B cell (primary cell): Measurements from ENCODE around the gene SKIDA1. TPM values are rescaled to one million over a fixed set of nuclear protein-coding genes. Genes with fewer than 3 reads are reported as not detected.

Experiments
- ATAC-seq: fragments of 200-7000 bp; cut with Tn5 transposase; one replicate; pipeline ENCODE4 v1.10.0; 2021; ENCODE audit warnings: low read depth, mild to moderate bottlenecking, moderate number of reproducible peaks, moderate library complexity
- CTCF ChIA-PET: fragments of 350-600 bp; sonication (Branson Sonifier 250); formaldehyde crosslinking; loops from one replicate; lab custom pipeline; 2021; ENCODE audit warnings: antibody characterized with exemption, inconsistent platforms; lab: Charles Lee
- POLR2A ChIA-PET: fragments of 350-600 bp; sonication (Branson Sonifier 250); formaldehyde crosslinking; loops from one replicate; lab custom pipeline; 2021; ENCODE audit warnings: antibody characterized with exemption; lab: Charles Lee
- DNase-seq: peaks from one replicate; pipeline ENCODE4 v3.0.0; 2013
- H2AFZ ChIP-seq: 2 replicates; pipeline ENCODE4 v1.6.1; 2012; ENCODE audit warnings: mild to moderate bottlenecking, low read depth, low read length; ENCODE audit not compliant: insufficient read depth, poor library complexity, severe bottlenecking
- H3K27ac ChIP-seq, 2 donors: 1 replicate in 1 of 2; 2 replicates in 1 of 2; pipeline ENCODE4 v1.5.1; 2012 to 2013; ENCODE audit warnings: low read length in 2 of 2, mild to moderate bottlenecking in 2 of 2, moderate library complexity in 1 of 2
- H3K27me3 ChIP-seq, 4 experiments: fragments of 200-600 bp in 1 of 4; sonication (generic) in 1 of 4; replicated peaks in 1 of 4; 1 replicate in 2 of 4; 2 replicates in 2 of 4; pipeline versions ENCODE4 v1.6.1 to v1.7.0; 2013 to 2016; ENCODE audit warnings: low read length in 3 of 4, mild to moderate bottlenecking in 2 of 4, mixed read lengths in 1 of 4, moderate library complexity in 1 of 4; ENCODE audit not compliant: insufficient read depth in 4 of 4, control insufficient read depth in 3 of 4; ENCODE audit errors: control extremely low read depth in 1 of 4
- H3K36me3 ChIP-seq, 2 experiments: replicated peaks in 1 of 2; 1 replicate in 1 of 2; 2 replicates in 1 of 2; pipeline versions ENCODE4 v1.6.1 to v1.7.1; 2013; ENCODE audit warnings: low read length in 1 of 2; ENCODE audit not compliant: insufficient read depth in 2 of 2, control insufficient read depth in 1 of 2; ENCODE audit errors: control extremely low read depth in 1 of 2, extremely low read depth in 1 of 2
- H3K4me1 ChIP-seq, 2 donors: fragments of 200-600 bp in 1 of 2; sonication (generic) in 1 of 2; 1 replicate in 1 of 2; 2 replicates in 1 of 2; pipeline versions ENCODE4 v1.5.1 to v1.6.1; 2013 to 2017; ENCODE audit warnings: low read length in 2 of 2; ENCODE audit not compliant: control insufficient read depth in 2 of 2, insufficient read depth in 2 of 2
- H3K4me2 ChIP-seq: replicated peaks from 2 replicates; pipeline ENCODE3; 2012; ENCODE audit warnings: mild to moderate bottlenecking, low read depth, low read length; ENCODE audit not compliant: poor library complexity, severe bottlenecking
- H3K4me3 ChIP-seq, 5 experiments: fragments of 200-600 bp in 1 of 5; sonication (generic) in 1 of 5; 1 replicate in 3 of 5; 2 replicates in 2 of 5; pipeline versions ENCODE4 v1.5.1 to v1.7.0; 2011 to 2016; ENCODE audit warnings: low read length in 4 of 5, mild to moderate bottlenecking in 4 of 5, low read depth in 2 of 5, control low read depth in 1 of 5, moderate library complexity in 1 of 5; ENCODE audit not compliant: insufficient read depth in 1 of 5; ENCODE audit errors: control extremely low read depth in 1 of 5, extremely low read depth in 1 of 5
- H3K79me2 ChIP-seq: fragments of 200-600 bp; sonication (generic); one replicate; pipeline ENCODE4 v1.6.0; 2016; ENCODE audit warnings: low read length; ENCODE audit not compliant: control insufficient read depth, insufficient read depth
- H3K9ac ChIP-seq: fragments of 200-600 bp; sonication (generic); 2 replicates; pipeline ENCODE4 v1.6.1; 2017; ENCODE audit warnings: mild to moderate bottlenecking, low read length, moderate library complexity
- H3K9me3 ChIP-seq, 3 donors: one replicate each; pipeline versions ENCODE4 v1.6.1 to v1.7.1; 2013; ENCODE audit warnings: low read length in 2 of 3; ENCODE audit not compliant: control insufficient read depth in 2 of 3, insufficient read depth in 1 of 3; ENCODE audit errors: control extremely low read depth in 1 of 3
- H4K20me1 ChIP-seq: 2 replicates; pipeline ENCODE4 v1.6.0; 2012; ENCODE audit warnings: mild to moderate bottlenecking, low read length; ENCODE audit not compliant: insufficient read depth, control insufficient read depth, poor library complexity, severe bottlenecking
- H3K27ac Mint-ChIP-seq: one replicate; pipeline ENCODE4 v1.8.0; 2021; ENCODE audit warnings: mixed read lengths
- H3K27me3 Mint-ChIP-seq: one replicate; pipeline ENCODE4 v1.8.0; 2021; ENCODE audit warnings: mixed read lengths
- H3K4me1 Mint-ChIP-seq: one replicate; pipeline ENCODE4 v1.8.0; 2021; ENCODE audit warnings: mixed read lengths
- H3K4me3 Mint-ChIP-seq: one replicate; pipeline ENCODE4 v1.8.0; 2021; ENCODE audit warnings: mixed read lengths
- H3K9me3 Mint-ChIP-seq: one replicate; pipeline ENCODE4 v1.8.0; 2022; ENCODE audit warnings: mixed read lengths; ENCODE audit not compliant: insufficient read depth
- EZH2 ChIP-seq: IDR thresholded peaks from 2 replicates; pipeline ENCODE4 v1.6.1; 2012; ENCODE audit warnings: borderline replicate concordance, low read depth, mild to moderate bottlenecking, moderate library complexity, low read length; ENCODE audit not compliant: insufficient read depth, poor library complexity, severe bottlenecking
- WGBS: methylation state at CpG from one replicate; pipeline ENCODE4 v1.1.5; 2013; ENCODE audit warnings: missing lambda C conversion rate; ENCODE audit not compliant: insufficient coverage; 5-methylcytosine and 5-hydroxymethylcytosine counted together
- intact Hi-C: fragments of 100-400 bp; cut with micrococcal nuclease; formaldehyde crosslinking; loops from one replicate; pipeline ENCODE4 v1.10.0; 2022
- polyA plus RNA-seq: library from polyadenylated mRNA; depleted of rRNA; stranded (reverse); fragments of >200 nt; gene quantifications from 2 replicates; pipeline ENCODE4 v1.2.3, GENCODE V29; 2012
- total RNA-seq, 2 donors: library from RNA; stranded (reverse); fragments of 120-200 nt in 1 of 2; gene quantifications; 1 replicate in 1 of 2; 2 replicates in 1 of 2; pipeline versions ENCODE4 v1.2.3 to v1.2.4, GENCODE V29; 2013 to 2022
- TF ChIP-seq, protein P1 (sequence below): fragments of 200-600 bp; IDR thresholded peaks from one replicate; pipeline ENCODE4 v1.8.0; 2022; ENCODE audit warnings: antibody characterized with exemption, mild to moderate bottlenecking

Gene SKIDA1
- total and polyA plus RNA-seq, 2 donors (not counting 1 experiment from before 2014, with no cell fraction given) = 0.06 to 0.10 TPM

DNA sequence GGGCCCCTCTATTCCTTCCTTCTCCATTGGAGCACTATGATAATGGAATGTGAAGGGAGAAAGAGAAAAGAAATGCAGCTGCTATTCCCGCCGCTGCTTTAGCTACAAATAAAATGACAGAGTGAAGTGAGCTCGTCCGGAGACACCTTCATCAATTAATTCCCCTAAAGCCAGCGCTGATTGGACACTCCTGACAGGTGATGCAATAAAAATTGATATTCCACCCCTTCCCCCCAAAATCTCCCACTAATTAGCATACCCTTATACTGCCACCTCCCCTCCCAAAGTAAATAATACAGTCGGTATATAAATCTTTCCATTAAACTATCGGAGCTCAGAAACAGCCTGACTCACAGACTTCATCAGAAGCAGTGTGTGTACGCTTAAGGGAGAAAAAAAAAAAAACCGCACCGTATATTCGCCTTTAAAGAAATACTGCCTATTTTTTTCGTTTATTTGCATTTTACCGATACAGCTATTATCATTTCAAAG is 7.3 kb downstream of the SKIDA1 start:
- Mint-ChIP-seq H3K9me3 (no peaks in the 10 kb centered on the region), H3K27me3 (peaks cover 81% of the 10 kb centered on the region), H3K4me3 (peak overlapping the region; percentile 85), H3K4me1 (peaks cover 36% of the 10 kb centered on the region), H3K27ac (peak overlapping the region; percentile 20)
- ChIA-PET POLR2A (interaction anchor here (0.7 to 1.3 kb wide), 3 partner anchors 9 to 822 kb away, joined by 3 to 7 read pairs (median 5); no protein-coding TSS in a partner anchor), CTCF (interaction anchor here (0.7 to 1.5 kb wide), 6 partner anchors 16 to 827 kb away, joined by 3 to 8 read pairs (median 4); partner anchors contain the start of genes MLLT10 and SPAG6)
- H3K9ac ChIP-seq = peak overlapping the region; percentile 55
- peaks cover 0 to 7% (median 0%) of the 10 kb centered on the region in 3 donors for H3K9me3 ChIP-seq
- ATAC-seq (no peak), DNase-seq (peak; percentile 56)
- H4K20me1 ChIP-seq = peaks cover 12% of the 10 kb centered on the region
- TF ChIP-seq EZH2 = no peak
- TF ChIP-seq, protein P1, sequence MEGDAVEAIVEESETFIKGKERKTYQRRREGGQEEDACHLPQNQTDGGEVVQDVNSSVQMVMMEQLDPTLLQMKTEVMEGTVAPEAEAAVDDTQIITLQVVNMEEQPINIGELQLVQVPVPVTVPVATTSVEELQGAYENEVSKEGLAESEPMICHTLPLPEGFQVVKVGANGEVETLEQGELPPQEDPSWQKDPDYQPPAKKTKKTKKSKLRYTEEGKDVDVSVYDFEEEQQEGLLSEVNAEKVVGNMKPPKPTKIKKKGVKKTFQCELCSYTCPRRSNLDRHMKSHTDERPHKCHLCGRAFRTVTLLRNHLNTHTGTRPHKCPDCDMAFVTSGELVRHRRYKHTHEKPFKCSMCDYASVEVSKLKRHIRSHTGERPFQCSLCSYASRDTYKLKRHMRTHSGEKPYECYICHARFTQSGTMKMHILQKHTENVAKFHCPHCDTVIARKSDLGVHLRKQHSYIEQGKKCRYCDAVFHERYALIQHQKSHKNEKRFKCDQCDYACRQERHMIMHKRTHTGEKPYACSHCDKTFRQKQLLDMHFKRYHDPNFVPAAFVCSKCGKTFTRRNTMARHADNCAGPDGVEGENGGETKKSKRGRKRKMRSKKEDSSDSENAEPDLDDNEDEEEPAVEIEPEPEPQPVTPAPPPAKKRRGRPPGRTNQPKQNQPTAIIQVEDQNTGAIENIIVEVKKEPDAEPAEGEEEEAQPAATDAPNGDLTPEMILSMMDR = no peak
- peak overlapping the region in 1 of 5 experiments; percentile 61 for H3K4me3 ChIP-seq
- 0% methylated on average over 6 of the region's 13 CpGs for WGBS
- intact Hi-C loops = loop anchor here (1.0 kb wide), 1 partner anchor 9 kb away; no protein-coding TSS in a partner anchor
- H3K4me1 ChIP-seq = peaks cover 37 to 48% of the 10 kb centered on the region in 2 donors
- no peak overlapping the region for H2AFZ ChIP-seq
- H3K79me2 ChIP-seq = no peaks in the 10 kb centered on the region
- H3K4me2 ChIP-seq = peak overlapping the region; percentile 89
- peaks cover 0 to 81% (median 75%) of the 10 kb centered on the region in 4 experiments for H3K27me3 ChIP-seq
- H3K27ac ChIP-seq = no peak overlapping the region
- no peaks in the 10 kb centered on the region for H3K36me3 ChIP-seq
